B cell (primary cell): ENCODE results near the gene KRTAP10-5.

Experiments used
- EZH2 ChIP-seq: IDR thresholded peaks from 2 replicates; pipeline ENCODE4 v1.6.1; 2012; ENCODE audit warnings: borderline replicate concordance, low read depth, mild to moderate bottlenecking, moderate library complexity, low read length; ENCODE audit not compliant: insufficient read depth, poor library complexity, severe bottlenecking
- TF ChIP-seq, protein P1 (sequence below): fragments of 200-600 bp; IDR thresholded peaks from one replicate; pipeline ENCODE4 v1.8.0; 2022; ENCODE audit warnings: antibody characterized with exemption, mild to moderate bottlenecking

DNA sequence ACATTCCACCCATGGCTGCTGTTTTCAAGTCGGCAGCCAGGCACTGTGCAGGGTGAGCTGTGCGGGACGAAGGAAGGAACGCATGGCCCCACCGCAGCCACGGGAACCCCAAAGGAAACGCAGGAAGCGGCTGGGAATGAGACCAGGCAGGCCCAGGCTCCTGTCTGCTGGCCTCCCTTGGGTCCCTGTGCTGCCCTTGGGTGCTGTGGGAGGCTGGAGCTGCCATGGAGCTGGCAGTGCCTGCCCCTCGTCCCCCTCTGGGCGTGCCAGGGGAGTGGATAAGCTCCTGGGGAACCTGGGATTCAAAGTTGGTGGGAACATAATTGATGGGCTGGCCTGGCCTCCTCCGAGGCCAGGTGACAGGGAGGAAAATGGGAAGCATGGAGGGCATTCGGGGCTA is 12.1 kb downstream of the KRTAP10-5 start:
- TF ChIP-seq, protein P1, sequence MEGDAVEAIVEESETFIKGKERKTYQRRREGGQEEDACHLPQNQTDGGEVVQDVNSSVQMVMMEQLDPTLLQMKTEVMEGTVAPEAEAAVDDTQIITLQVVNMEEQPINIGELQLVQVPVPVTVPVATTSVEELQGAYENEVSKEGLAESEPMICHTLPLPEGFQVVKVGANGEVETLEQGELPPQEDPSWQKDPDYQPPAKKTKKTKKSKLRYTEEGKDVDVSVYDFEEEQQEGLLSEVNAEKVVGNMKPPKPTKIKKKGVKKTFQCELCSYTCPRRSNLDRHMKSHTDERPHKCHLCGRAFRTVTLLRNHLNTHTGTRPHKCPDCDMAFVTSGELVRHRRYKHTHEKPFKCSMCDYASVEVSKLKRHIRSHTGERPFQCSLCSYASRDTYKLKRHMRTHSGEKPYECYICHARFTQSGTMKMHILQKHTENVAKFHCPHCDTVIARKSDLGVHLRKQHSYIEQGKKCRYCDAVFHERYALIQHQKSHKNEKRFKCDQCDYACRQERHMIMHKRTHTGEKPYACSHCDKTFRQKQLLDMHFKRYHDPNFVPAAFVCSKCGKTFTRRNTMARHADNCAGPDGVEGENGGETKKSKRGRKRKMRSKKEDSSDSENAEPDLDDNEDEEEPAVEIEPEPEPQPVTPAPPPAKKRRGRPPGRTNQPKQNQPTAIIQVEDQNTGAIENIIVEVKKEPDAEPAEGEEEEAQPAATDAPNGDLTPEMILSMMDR, result no peak
- TF ChIP-seq EZH2, result no peak
